DMS114 treated with DMSO at 0.1 percent for 48 hours (cell line): ENCODE data around the gene L3MBTL1.

Experiments
- DNase-seq: peaks from one replicate; lab custom pipeline; 2025; ENCODE audit not compliant: unreplicated experiment; lab: John Stamatoyannopoulos, UW

L3MBTL1 gene

DNA sequence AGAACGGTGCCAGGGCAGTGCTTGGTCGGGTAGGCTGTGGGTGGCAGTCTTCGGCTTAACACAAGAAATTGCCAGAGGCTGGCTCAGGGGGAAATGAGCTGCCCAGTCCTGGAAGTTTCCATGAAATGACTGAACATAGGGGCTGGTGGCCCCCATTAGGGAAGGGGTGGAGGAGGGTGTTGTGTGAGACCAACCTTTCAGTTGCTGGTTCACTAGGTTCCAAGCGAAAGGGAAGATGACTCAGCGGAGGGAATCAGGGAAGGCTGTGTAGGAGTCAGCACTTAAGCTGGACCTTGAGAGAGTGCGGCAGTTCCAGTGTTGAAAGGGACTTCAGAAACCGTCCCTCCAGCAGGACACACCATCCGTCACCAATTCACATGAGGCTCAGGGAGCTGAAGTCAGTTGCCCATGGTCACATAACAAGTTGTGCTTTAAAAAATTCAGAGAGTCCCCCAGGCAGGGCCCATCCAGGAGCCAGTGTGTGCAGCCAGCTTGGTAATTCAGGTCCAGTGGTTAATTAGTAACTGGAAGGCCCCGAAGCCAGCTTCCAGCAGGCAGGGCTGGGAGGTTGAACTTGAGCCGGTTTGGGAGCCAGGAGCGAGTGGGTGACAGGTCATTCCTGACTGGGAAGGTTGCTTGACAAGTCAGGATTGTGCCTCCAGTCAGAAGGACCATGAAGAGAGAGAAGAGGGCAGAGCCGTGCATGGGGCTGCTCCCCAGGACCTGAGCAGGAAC lies 51.1 kb downstream of the L3MBTL1 start, which contains the start of gene SGK2:
SGK2 (plus strand) TSS at position 616 of the 735 bp plus-strand sequence. CDS start 7,469 bp downstream, outside the sequence.
- DNase-seq = no peak

DNA sequence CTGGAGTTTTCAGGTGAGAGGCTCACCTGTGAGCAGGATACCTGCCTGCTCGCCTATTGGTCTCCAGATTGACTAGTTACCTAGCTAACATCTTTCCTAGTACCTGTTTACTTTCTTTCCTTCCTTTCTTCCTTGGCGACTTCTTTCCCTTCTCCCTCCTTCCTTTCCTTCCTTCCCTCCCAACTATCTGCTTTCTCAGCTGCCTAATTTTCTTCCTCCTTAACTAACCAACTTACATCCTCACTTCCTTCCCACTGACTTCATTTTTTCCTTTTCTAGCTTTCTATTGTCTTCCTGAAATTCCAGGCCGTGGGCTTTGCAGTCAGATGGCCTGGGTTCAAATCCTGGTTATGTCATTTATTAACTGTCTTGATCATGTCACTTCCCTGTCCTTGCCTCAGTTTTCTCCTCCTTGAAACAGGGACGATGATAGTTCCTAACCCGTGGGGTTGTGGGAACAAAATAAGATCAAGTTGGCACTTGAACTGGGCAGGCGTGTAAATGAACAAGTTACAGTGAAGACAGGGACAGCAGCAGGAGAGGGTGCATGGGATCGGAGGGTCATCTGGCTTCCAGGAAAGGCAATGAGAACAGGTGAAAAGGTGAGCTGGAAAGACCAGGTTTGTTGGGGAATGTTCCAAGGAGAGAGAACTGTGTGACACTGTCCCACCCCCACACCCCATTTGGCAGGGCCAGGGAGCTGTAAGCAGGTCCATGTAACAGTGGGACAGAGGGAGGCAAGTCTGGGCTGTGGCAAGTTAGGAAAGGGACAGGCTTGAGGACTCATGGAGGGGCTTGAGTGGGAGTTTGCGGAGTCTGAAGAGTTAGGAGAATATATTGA lies 51.9 kb downstream of the L3MBTL1 start:
- DNase-seq = no peak

DNA sequence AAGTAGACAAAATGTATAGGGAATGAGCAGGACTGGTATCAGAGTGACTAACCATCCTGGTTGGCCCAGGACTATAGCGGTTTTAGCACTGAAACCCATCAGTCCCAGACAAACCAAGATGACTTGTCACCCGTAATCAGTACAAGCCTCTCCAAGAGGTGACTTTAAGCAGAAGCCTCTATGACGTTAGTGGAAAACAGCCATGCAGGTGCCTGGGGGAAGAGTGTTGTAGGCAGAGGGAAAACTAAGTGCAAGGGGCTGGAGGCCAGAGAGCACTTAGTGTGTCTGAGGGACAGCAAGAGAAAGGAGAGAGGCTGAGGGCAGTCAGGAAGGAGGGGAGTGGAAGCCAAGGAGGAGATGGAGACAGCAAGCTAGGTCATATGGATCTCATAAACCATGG lies 53.5 kb downstream of the L3MBTL1 start:
- no peak for DNase-seq

DNA sequence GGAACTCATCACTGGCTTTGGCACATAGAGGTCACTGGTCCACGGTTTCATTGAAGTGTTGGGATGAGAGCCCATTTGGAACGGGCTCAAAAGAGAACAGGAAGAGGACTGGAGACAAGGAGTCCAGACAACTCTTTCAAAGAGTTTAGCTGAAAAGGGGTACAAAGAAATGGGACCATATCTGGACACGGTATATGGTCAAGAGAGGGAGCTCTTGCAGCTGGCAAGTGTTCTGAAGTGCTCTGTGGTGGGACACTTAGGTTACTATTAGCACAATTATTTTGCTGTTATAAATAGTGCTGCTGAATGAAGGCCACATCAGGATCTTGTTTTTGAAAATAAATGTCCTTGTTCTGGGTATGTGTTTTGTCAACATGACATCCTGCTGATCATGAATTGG lies 55.9 kb downstream of the L3MBTL1 start:
- DNase-seq = no peak

DNA sequence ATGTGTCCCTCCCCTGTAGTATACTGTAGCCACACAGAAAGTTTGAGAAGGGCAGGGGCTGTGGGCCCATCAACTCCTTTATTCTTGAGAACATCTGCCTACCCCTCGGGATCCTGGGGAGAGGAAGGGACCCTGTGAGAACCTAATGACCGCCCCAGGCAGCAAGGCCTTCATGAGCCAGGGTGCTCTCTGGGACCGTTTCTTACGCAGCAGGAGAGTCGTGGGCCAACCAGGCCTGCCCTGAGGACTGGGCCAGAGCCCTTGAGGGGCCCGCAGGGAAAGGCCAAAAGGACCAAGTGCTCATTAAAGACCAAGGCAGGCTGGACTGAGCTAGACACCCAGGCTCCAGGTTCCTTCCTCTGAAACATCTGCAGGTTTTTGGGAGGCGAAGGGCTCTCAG lies 56.5 kb downstream of the L3MBTL1 start:
- no peak for DNase-seq

DNA sequence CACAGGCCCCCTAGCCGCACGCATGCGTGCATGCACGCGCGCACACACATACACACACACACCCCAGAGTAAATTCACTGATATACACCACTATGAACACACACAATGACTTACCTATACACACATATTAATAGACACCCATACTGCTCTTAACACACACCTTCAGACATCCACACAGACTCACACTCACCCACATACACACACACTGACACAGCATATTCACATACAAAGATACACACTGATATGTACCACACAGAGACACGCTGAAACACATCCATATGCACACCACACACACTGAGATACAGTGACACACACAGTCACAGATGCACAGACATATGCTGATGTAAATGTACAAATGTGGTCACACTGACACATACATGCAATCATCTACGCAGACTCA lies 57.0 kb downstream of the L3MBTL1 start:
- no peak for DNase-seq

DNA sequence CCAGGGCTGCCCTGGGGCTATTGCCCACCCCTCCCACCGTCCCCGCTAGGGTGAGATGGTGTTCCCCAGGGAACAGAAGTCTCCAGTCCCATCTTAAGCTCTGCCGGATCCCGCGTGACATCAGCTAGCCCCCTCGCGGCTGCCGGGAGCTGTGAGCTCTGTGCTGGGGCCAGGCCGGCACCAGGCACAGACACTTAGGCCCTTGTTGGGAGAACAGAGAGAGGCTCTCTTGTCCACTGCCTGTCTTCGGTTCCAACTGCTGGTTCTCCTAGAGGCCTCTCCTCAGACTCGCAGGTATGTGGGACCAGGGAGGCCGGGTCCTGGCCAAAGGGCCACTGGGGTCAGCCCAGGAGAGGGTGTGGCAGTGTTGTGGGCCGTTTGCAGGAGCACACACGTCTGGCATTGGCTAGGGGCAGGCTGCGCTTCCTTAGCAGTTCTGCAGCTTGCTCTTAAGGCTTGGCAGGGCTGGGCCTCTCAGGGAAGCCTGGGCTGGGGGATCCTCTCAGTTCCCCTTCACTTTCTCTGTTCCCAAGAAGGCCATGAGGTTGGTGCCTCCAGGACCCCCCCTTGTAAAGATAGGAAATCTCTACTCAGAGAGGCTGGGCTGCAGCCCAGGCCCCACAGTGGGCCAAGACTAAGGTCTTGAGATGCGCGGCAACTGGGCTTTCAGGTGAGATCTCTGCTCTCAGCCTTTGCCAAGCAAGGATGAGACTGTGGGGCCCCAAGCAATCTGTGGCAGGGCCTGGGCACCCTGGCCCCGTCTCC lies 57.7 kb downstream of the L3MBTL1 start:
- no peak for DNase-seq

DNA sequence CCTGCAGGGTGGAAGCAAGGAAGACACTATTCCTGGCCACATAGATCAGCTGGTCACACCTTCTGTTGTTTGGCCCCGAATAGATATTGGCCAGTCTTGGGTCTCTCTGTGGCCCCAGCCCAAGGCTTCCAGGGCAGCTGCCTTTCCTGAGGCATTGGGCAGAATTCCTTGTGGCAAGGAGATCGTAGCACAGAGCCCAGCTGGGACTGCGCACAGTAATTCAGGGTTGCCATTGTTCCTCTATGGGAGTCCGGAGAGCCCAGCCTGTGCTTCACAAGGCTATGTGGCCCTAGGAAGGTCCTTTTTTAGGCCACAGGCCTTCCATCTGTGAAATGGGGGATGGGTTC lies 58.2 kb downstream of the L3MBTL1 start:
- DNase-seq = no peak

DNA sequence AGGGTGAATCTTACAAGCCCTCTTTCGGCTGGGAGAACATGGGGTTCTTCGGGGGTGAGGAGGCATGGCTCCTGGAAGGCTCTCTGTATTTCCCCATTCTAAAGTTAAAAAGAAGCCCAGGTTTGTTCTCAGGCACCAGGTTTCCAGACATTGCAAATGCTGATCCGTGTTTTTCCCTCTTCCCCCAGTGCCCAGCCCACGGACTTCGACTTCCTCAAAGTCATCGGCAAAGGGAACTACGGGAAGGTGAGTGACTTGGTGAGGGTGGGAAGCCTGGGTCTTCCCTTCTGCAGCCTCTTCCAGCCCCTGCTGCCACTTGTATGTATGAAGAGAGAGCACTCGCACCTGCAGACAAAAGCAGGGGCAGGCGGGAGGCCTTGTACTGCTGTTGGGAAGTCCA lies 60.0 kb downstream of the L3MBTL1 start:
- no peak for DNase-seq

DNA sequence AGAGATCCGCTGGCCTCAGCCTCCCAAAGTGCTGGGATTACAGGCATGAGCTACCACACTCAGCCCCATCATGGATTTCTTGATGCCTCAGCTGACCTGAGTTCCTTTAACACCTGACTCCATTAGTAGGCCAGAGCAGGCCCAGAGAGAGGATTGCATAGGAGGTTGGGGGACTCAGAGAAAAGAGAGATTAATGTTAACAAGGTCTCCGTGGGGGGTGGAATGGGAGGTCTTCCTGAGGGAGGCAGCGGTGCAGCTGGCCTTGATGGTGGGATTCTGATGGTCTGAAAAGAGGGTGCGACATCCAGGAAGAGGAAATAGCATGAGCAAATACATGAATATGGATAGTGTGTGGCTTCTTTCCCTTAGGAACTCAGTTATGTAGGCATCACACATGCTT lies 61.2 kb downstream of the L3MBTL1 start:
- no peak for DNase-seq

DNA sequence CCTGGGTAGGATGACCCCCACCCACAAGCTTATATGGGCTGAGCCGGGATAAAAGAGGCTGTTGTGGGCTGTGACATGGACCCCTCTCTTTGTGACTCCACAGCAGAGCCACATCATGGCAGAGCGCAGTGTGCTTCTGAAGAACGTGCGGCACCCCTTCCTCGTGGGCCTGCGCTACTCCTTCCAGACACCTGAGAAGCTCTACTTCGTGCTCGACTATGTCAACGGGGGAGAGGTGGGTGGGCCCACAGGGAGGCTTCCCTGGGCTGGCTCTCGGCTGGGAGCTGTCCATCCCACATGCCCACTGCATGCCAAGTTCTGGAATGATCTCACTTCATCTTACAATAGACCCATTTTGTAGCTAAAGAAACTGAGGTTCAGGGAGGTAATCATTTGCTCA lies 61.8 kb downstream of the L3MBTL1 start:
- DNase-seq = no peak

DNA sequence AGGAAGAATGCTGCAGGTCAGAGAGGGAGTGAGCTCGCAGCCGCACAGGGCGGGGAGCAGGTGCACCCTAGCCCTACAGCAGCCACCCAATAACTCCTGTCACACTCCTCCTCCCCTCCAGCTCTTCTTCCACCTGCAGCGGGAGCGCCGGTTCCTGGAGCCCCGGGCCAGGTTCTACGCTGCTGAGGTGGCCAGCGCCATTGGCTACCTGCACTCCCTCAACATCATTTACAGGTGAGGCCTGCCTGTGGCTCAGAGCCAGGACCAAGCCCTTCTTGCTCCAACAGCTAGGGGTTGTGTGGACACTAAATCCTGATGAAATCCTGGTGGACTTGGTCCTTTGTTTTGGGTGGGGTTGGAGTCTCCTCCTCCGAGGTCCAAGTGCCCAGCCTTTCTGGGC lies 63.0 kb downstream of the L3MBTL1 start:
- DNase-seq = no peak

DNA sequence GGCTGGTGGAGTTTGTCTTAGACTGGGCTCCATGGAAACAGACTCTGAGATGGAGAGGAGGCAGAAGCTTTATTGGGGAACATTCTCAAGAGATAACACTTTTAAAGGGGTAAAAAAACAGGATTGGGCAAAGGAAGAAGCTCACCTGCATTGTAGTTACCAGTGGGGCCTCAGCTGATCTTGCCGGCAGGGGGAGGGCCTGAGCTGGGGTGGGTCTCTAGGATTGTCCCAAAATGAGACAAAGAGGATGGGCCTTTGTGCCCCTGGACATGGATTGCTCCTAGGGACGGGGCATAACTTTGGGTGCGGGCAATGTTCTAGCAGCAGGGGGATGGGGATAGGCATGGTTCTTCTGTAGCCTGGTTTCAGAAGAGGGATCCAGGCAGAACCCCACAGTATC lies 63.8 kb downstream of the L3MBTL1 start:
- no peak for DNase-seq

DNA sequence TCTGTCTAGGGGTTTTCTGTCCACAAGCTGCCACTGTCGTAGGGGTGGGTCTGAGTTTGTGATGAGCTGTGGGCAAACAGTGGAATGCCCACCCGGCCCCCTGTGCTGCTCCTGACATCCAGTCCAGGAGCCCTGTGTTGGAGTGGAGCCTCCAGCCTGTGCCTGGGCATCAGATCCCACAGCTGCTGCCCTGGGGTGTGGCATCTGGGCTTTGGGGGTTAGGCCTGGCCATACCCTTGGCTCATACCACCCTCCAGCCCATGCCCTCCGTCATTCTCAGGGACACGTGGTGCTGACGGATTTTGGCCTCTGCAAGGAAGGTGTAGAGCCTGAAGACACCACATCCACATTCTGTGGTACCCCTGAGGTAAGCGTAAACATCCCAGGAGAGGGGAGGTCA lies 64.3 kb downstream of the L3MBTL1 start:
- no peak for DNase-seq

DNA sequence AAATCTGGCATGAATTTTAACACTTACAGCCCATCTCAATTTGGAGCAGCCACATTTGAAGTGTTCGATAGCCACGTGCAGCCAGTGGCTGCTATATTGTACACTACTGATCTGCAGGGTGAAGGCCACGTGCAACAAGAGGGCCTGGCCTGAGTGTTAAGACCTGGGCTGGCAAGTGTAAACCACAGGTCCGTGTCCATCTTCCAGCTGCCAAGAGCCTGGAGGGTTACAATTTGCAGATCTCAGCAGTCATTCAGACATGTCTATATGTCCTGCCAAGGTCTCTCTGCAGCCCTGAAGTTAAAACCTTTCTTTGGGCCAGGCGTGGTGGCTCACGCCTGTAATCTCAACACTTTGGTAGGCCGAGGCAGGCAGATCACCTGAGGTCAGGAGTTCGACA lies 65.4 kb downstream of the L3MBTL1 start:
- DNase-seq = no peak

DNA sequence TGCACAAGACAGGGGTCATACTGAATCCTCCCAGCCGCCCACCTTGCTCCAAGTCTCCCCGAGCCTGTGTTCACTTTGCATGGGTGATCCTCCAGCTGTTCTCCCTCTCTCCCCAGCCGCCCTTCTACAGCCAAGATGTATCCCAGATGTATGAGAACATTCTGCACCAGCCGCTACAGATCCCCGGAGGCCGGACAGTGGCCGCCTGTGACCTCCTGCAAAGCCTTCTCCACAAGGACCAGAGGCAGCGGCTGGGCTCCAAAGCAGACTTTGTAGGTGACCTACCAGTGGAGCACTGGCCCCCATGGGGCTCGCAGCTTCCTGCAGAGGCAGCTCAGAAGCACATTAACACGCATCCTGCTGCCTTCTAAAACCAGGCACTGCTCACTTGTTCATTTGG lies 68.6 kb downstream of the L3MBTL1 start:
- DNase-seq = no peak

DNA sequence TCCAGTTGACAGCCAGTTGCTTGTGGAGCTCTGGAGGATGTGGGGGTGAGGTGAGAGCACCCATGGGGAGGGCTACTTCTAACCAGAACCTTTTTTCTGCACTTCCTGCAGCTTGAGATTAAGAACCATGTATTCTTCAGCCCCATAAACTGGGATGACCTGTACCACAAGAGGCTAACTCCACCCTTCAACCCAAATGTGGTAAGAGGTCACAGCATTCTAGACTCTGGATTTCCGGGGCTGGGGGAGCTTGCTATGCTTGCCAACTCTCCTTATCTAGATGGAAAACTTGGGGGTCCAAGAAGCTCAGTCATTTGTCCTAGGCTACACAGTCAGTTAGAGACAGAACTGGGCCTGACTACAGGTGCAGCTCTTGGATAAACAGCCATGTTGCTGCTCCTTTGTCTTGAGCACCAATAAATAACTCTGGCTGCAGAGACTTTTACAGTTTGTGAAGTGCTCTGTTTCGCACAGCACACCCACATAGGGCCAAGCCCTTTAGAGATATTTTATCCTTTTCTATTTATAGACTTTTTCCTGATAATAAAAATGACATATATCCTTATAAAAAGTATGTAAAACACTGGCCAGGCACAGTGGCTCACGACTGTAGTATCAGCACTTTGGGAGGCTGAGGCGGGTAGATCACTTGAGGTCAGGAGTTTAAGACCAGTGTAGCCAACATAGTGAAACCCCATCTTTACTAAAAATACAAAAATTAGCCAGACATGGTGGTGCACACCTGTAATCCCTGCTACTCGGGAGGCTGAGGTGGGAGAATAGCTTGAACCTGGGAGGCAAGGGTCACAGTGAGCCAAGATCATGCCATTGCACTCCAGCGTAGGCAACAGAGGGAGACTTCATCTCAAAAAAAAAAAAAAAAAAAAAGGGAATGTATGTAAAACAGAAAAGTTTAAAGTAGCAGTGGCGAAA lies 72.6 kb downstream of the L3MBTL1 start:
- DNase-seq = no peak

DNA sequence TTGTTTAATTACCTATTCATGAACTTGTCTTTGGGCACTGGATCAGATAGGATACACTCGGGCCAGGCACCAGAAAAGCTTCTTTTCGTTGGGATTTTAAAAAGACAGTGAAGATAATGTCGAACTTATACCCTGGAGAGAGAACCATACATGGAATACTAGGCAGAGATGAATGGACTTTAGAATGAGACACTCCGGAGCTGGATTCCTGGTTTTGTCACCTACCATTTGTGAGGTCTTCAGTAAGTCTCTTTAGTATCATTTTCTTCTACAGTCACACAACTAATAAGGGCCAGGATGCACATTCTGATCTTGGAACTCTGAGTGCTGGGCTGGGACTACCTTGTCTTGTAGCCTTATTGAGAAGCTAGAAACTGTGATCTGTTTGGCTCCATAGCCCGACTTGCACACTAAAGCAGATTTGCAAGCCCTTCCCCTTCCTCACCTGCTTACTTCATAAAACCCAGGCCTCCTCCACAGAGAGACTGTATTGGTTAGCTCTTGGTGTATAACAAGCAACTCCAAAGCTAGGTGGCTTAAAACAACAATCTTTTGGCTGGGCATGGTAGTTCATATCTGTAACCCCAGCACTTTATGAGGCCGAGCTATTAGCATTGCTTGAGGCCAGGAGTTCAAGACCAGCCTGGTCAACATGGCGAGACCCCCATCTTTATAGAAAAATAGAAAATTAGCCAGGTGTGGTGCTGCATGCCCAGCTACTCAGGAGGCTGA lies 75.8 kb downstream of the L3MBTL1 start:
- DNase-seq = no peak

DNA sequence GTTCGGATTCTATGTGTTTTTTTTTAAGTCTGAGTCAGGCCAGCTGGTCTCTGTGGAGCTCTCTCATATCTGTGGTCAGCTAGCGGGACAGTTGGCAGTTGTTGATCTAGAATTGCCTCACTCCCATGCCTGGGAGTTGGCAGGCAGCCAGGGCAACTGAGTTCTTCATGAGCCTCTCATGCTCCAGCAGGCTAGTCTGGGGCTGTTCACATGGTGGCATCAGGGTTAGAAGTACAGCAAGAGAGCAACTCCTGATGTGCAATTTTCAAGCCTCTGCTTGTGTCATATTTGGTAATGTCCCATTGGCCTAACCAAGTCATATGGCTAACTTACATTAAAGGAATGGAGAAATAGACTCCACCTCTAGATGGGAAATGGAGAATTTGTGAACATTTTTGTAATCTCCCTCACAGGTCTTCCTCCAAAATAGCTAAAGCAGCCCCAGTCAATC lies 76.5 kb downstream of the L3MBTL1 start:
- no peak for DNase-seq
